ENCODE results near the gene KIAA2012.

KIAA2012 gene

GRCh38 chr2:202072737-202073401, at the start of gene KIAA2012:
Gene KIAA2012, plus strand, starts transcription at chr2:202073255. Its CDS starts 373 bp downstream, at chr2:202073628.
- DNase-seq, result no peak

- DNase-seq, result no peak
Observed at GRCh38 chr2:202023904-202024266, 49.2 kb upstream of the KIAA2012 start.

- no peak for DNase-seq
Observed at GRCh38 chr2:202024871-202025270, 48.2 kb upstream of the KIAA2012 start.

GRCh38 chr2:202025816-202026215, 47.2 kb upstream of the KIAA2012 start:
- DNase-seq, result no peak

GRCh38 chr2:202026507-202026906, 46.5 kb upstream of the KIAA2012 start:
- no peak for DNase-seq

- no peak for DNase-seq
Observed at GRCh38 chr2:202030691-202031090, 42.4 kb upstream of the KIAA2012 start.

- no peak for DNase-seq
Observed at GRCh38 chr2:202031246-202031951, 41.7 kb upstream of the KIAA2012 start.

- peak; percentile 82 for DNase-seq
Observed at GRCh38 chr2:202032846-202033316, 40.2 kb upstream of the KIAA2012 start.

GRCh38 chr2:202033317-202034248, 39.5 kb upstream of the KIAA2012 start, which contains the start of gene FZD7:
Gene FZD7, plus strand, starts transcription at chr2:202033855. Its CDS starts 793 bp downstream, at chr2:202034648.
- peak; percentile 96 for DNase-seq

GRCh38 chr2:202034249-202035088, 38.6 kb upstream of the KIAA2012 start:
- peak; percentile 64 for DNase-seq

- DNase-seq, result peak; percentile 73
Observed at GRCh38 chr2:202035089-202035940, 37.7 kb upstream of the KIAA2012 start.

GRCh38 chr2:202035941-202036372, 37.1 kb upstream of the KIAA2012 start:
- DNase-seq, result peak; percentile 64

- DNase-seq, result peak; percentile 87
Observed at GRCh38 chr2:202036601-202037037, 36.4 kb upstream of the KIAA2012 start.

- DNase-seq, result no peak
Observed at GRCh38 chr2:202037086-202037485, 36.0 kb upstream of the KIAA2012 start.

- peak; percentile 85 for DNase-seq
Observed at GRCh38 chr2:202038471-202039277, 34.4 kb upstream of the KIAA2012 start.

GRCh38 chr2:202039278-202040078, 33.6 kb upstream of the KIAA2012 start:
- no peak for DNase-seq

- no peak for DNase-seq
Observed at GRCh38 chr2:202040079-202040844, 32.8 kb upstream of the KIAA2012 start.

GRCh38 chr2:202042444-202042843, 30.6 kb upstream of the KIAA2012 start:
- no peak for DNase-seq

Measured in islet precursor cell (in vitro differentiated cells).